ENCODE measurements around the gene EIF4E2. TPM values are rescaled to one million over a fixed set of nuclear protein-coding genes. Genes with fewer than 3 reads are reported as not detected.
A peak's percentile ranks its signal among the peaks of the same experiment; 100 is the strongest.
"Not testable (repeated sequence)": the region's sequence is repeated elsewhere in the genome, so short reads cannot be mapped to it uniquely, and the experiment has no call there.

The EIF4E2 gene
- total RNA-seq, 1 donor from 2014 or later = 45.3 TPM

GRCh38 chr2:232556426-232556825 is 5.9 kb downstream of the EIF4E2 start:
- FAIRE-seq = no peak

DNA sequence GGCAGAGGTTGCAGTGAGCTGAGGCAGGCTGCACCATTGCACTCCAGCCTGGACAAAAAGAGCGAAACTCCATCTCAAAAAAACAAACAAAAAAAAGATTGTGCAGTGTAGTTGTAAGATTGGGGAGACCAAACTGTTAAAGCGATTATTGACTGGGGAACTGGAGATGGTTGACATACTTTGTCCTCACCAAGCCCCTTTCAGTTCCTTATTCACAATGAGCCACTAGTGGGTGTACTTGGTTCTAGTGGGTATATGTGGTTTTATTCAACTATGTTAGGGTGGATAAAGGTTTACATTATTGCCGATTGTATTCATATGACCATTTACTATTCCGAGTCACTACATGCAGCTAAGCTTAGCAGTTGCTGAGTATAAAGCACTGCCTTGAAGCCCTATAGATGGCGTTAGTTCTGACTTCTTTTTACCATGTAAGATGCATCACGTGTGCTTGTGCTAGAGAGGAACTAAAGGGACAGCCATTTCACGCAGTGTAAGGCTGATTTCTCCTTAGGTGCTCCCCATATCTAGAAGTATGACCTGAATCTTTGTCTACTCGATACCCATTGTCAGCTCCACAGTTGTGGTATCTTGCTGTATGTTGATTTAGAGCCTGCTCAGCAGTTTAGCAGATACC is 12.1 kb downstream of the EIF4E2 start:
- no peak for FAIRE-seq

More at GRCh38 chr2:232556426-232556825, 5.9 kb downstream of the EIF4E2 start:
- TF ChIP-seq, protein P1, sequence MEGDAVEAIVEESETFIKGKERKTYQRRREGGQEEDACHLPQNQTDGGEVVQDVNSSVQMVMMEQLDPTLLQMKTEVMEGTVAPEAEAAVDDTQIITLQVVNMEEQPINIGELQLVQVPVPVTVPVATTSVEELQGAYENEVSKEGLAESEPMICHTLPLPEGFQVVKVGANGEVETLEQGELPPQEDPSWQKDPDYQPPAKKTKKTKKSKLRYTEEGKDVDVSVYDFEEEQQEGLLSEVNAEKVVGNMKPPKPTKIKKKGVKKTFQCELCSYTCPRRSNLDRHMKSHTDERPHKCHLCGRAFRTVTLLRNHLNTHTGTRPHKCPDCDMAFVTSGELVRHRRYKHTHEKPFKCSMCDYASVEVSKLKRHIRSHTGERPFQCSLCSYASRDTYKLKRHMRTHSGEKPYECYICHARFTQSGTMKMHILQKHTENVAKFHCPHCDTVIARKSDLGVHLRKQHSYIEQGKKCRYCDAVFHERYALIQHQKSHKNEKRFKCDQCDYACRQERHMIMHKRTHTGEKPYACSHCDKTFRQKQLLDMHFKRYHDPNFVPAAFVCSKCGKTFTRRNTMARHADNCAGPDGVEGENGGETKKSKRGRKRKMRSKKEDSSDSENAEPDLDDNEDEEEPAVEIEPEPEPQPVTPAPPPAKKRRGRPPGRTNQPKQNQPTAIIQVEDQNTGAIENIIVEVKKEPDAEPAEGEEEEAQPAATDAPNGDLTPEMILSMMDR (IDR thresholded peaks at IDR 0.05; ENCODE audit: insufficient read depth, low read length, severe bottlenecking) = no peak
- no peak for DNase-seq (ENCODE audit: low read depth)
- no peaks in the 10 kb centered on the region for H3K27me3 ChIP-seq (ENCODE audit: control insufficient read depth, insufficient read depth, low read length)
- H3K4me3 ChIP-seq (ENCODE audit: low read depth, low read length) = no peak overlapping the region
- peaks cover 7% of the 10 kb centered on the region for H3K36me3 ChIP-seq (ENCODE audit: control insufficient read depth, insufficient read depth, low read length)

GRCh38 chr2:232563580-232563979 is 13.1 kb downstream of the EIF4E2 start:
- DNase-seq (ENCODE audit: low read depth) (peak; percentile 75), FAIRE-seq (no peak)
- H3K4me3 ChIP-seq (ENCODE audit: low read depth, low read length) = no peak overlapping the region
- H3K27me3 ChIP-seq (ENCODE audit: control insufficient read depth, insufficient read depth, low read length) = no peaks in the 10 kb centered on the region
- TF ChIP-seq, protein P1 (IDR thresholded peaks at IDR 0.05; ENCODE audit: insufficient read depth, low read length, severe bottlenecking) = no peak
- H3K36me3 ChIP-seq (ENCODE audit: control insufficient read depth, insufficient read depth, low read length) = peaks cover 13% of the 10 kb centered on the region

More for the DNA sequence above, 12.1 kb downstream of the EIF4E2 start:
- peaks cover 13% of the 10 kb centered on the region for H3K36me3 ChIP-seq (ENCODE audit: control insufficient read depth, insufficient read depth, low read length)
- no peak for DNase-seq (ENCODE audit: low read depth)
- TF ChIP-seq, protein P1 (IDR thresholded peaks at IDR 0.05; ENCODE audit: insufficient read depth, low read length, severe bottlenecking) = no peak
- no peak overlapping the region for H3K4me3 ChIP-seq (ENCODE audit: low read depth, low read length)
- no peaks in the 10 kb centered on the region for H3K27me3 ChIP-seq (ENCODE audit: control insufficient read depth, insufficient read depth, low read length)

- no peaks in the 10 kb centered on the region for H3K27me3 ChIP-seq (ENCODE audit: control insufficient read depth, insufficient read depth, low read length)
- TF ChIP-seq, protein P1 (IDR thresholded peaks at IDR 0.05; ENCODE audit: insufficient read depth, low read length, severe bottlenecking) = no peak
- no peak for FAIRE-seq
- H3K36me3 ChIP-seq (ENCODE audit: control insufficient read depth, insufficient read depth, low read length) = peaks cover 25% of the 10 kb centered on the region
- peak; percentile 8 for DNase-seq (ENCODE audit: low read depth)
- no peak overlapping the region for H3K4me3 ChIP-seq (ENCODE audit: low read depth, low read length)
These were observed 17.2 kb downstream of the EIF4E2 start for GRCh38 chr2:232567721-232568120.

DNA sequence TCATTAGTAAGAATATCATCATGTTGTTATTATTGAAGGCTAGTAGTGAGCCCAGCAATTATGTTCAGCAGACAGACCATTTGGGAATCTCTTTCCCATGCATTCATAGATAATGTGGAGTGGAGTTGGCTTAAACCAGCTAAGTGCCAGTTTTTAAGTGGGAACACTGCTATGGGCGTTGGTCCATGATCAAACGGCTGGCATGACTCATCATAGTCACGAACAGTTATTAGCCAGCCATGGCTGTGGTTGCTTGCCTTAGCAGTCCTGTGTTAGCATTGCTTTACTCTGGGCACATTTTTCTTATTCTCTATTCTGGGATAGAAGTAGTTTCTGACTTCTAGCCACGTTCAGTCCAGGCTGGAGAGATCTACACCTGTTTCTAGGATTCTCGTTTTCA is 17.7 kb downstream of the EIF4E2 start:
- Histone ChIP-seq H3K4me3 (ENCODE audit: low read depth, low read length) (no peak overlapping the region), H3K36me3 (ENCODE audit: control insufficient read depth, insufficient read depth, low read length) (peaks cover 25% of the 10 kb centered on the region), H3K27me3 (ENCODE audit: control insufficient read depth, insufficient read depth, low read length) (no peaks in the 10 kb centered on the region)
- TF ChIP-seq, protein P1 (IDR thresholded peaks at IDR 0.05; ENCODE audit: insufficient read depth, low read length, severe bottlenecking) = no peak
- peak; percentile 97 for FAIRE-seq
- peak; percentile 84 for DNase-seq (ENCODE audit: low read depth)

DNA sequence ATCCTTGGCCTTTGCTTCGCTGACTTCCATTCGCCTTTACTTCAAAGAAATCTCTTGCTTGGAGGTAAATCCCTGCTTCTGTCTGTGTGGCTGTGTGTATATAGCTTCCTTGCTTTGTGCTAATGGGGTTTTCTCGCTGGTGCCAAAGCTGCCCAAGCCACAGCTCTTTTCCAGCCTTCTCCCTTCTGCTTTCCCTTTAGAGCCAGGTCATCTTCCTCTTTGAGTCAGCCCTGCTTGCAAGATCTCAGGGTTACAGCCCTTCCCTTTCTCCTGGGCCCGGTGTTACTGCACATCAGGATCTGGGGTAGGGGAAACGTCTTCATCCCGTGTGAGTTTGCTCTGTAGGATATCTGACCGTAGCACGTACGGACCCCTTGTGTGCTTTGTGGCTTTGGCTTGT is 19.1 kb downstream of the EIF4E2 start:
- no peak for DNase-seq (ENCODE audit: low read depth)
- H3K4me3 ChIP-seq (ENCODE audit: low read depth, low read length) = no peak overlapping the region
- H3K27me3 ChIP-seq (ENCODE audit: control insufficient read depth, insufficient read depth, low read length) = no peaks in the 10 kb centered on the region
- TF ChIP-seq, protein P1 (IDR thresholded peaks at IDR 0.05; ENCODE audit: insufficient read depth, low read length, severe bottlenecking) = no peak
- peaks cover 22% of the 10 kb centered on the region for H3K36me3 ChIP-seq (ENCODE audit: control insufficient read depth, insufficient read depth, low read length)
- FAIRE-seq = peak; percentile 32

DNA sequence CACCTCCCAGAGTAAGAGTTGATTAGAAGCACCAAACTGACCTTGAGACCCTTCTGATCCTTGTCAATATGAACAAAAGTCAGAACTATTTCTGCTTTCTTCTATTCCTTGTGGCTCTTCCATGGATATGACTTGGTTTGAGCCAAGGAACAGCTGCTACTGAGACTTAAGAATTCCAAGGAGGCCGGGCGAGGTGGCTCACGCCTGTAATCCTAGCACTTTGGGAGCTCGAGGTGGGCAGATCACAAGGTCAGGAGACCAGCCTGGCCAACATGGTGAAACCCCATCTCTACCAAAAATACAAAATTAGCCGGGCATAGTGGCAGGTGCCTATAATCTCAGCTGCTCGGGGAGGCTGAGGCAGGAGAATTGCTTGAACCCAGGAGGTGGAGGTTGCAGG is 20.0 kb downstream of the EIF4E2 start:
- FAIRE-seq; H3K27me3 ChIP-seq (ENCODE audit: control insufficient read depth, insufficient read depth, low read length); DNase-seq (ENCODE audit: low read depth); H3K4me3 ChIP-seq (ENCODE audit: low read depth, low read length): not testable (repeated sequence)
- peaks cover 20% of the 10 kb centered on the region for H3K36me3 ChIP-seq (ENCODE audit: control insufficient read depth, insufficient read depth, low read length)

All from bronchial epithelial cell (primary cell).